Measurements from ENCODE around the gene PYGM.

PYGM gene

GRCh38 chr11:64720167-64720566 is 39.6 kb downstream of the PYGM start:
- DNase-seq (ENCODE audit: low spot score) = no peak
- in situ Hi-C loops (cut with MboI; ENCODE audit: low pct_unique_long_range_greater_than_20kb, low sequenced_read_pairs, unreplicated experiment) = no loop called here
- no peak for TF ChIP-seq CTCF (IDR thresholded peaks at IDR 0.05; ENCODE audit: extremely low read depth, insufficient read depth, missing control alignments)

- DNase-seq (ENCODE audit: low spot score) = no peak
- in situ Hi-C loops (cut with MboI; ENCODE audit: low pct_unique_long_range_greater_than_20kb, low sequenced_read_pairs, unreplicated experiment) = no loop called here
- TF ChIP-seq CTCF (IDR thresholded peaks at IDR 0.05; ENCODE audit: extremely low read depth, insufficient read depth, missing control alignments) = no peak
These were observed 40.4 kb downstream of the PYGM start for GRCh38 chr11:64719406-64719805.

- no peak for TF ChIP-seq CTCF (IDR thresholded peaks at IDR 0.05; ENCODE audit: extremely low read depth, insufficient read depth, missing control alignments)
- no peak for DNase-seq (ENCODE audit: low spot score)
- in situ Hi-C loops (cut with MboI; ENCODE audit: low pct_unique_long_range_greater_than_20kb, low sequenced_read_pairs, unreplicated experiment) = no loop called here
These were observed 41.0 kb downstream of the PYGM start for GRCh38 chr11:64718780-64719124.

GRCh38 chr11:64718084-64718779 is 41.5 kb downstream of the PYGM start:
- DNase-seq (ENCODE audit: low spot score) = no peak
- in situ Hi-C loops (cut with MboI; ENCODE audit: low pct_unique_long_range_greater_than_20kb, low sequenced_read_pairs, unreplicated experiment) = no loop called here
- no peak for TF ChIP-seq CTCF (IDR thresholded peaks at IDR 0.05; ENCODE audit: extremely low read depth, insufficient read depth, missing control alignments)

GRCh38 chr11:64717268-64717578 is 42.6 kb downstream of the PYGM start:
- no peak for TF ChIP-seq CTCF (IDR thresholded peaks at IDR 0.05; ENCODE audit: extremely low read depth, insufficient read depth, missing control alignments)
- DNase-seq (ENCODE audit: low spot score) = no peak
- in situ Hi-C loops (cut with MboI; ENCODE audit: low pct_unique_long_range_greater_than_20kb, low sequenced_read_pairs, unreplicated experiment) = no loop called here

- TF ChIP-seq CTCF (IDR thresholded peaks at IDR 0.05; ENCODE audit: extremely low read depth, insufficient read depth, missing control alignments) = no peak
- DNase-seq (ENCODE audit: low spot score) = no peak
- in situ Hi-C loops (cut with MboI; ENCODE audit: low pct_unique_long_range_greater_than_20kb, low sequenced_read_pairs, unreplicated experiment) = no loop called here
These were observed 43.1 kb downstream of the PYGM start for GRCh38 chr11:64716473-64717267.
